DND-41 (cell line): ENCODE data around the gene SLC38A10.

Source experiments
- ATAC-seq: fragments of 200-7000 bp; cut with Tn5 transposase; 3 replicates; pipeline ENCODE4 v1.9.1; 2021; ENCODE audit warnings: low read depth; ENCODE audit not compliant: insufficient read depth
- DNase-seq: peaks from one replicate; pipeline ENCODE4 v3.0.0-alpha.2; 2020
- H2AFZ ChIP-seq: 2 replicates; pipeline ENCODE4 v1.6.0; 2012; ENCODE audit warnings: low read depth, low read length
- H3K27ac ChIP-seq: 2 replicates; pipeline ENCODE4 v1.5.1; 2012; ENCODE audit warnings: low read length, inconsistent platforms
- H3K27me3 ChIP-seq: fragments of 200-600 bp; sonication (generic); 2 replicates; pipeline ENCODE4 v1.6.0; 2012; ENCODE audit warnings: low read length, mild to moderate bottlenecking, inconsistent platforms; ENCODE audit not compliant: insufficient read depth, poor library complexity
- H3K36me3 ChIP-seq: 2 replicates; pipeline ENCODE4 v1.5.1; 2012; ENCODE audit warnings: low read length, inconsistent platforms; ENCODE audit not compliant: insufficient read depth
- H3K4me1 ChIP-seq: 2 replicates; pipeline ENCODE4 v1.5.1; 2012; ENCODE audit warnings: mild to moderate bottlenecking, low read length; ENCODE audit not compliant: insufficient read depth
- H3K4me2 ChIP-seq: 2 replicates; pipeline ENCODE4 v1.6.0; 2012; ENCODE audit warnings: mild to moderate bottlenecking, moderate library complexity, low read length, inconsistent platforms; ENCODE audit not compliant: insufficient read depth
- H3K4me3 ChIP-seq, 2 experiments: fragments of 200-600 bp in 1 of 2; shearing (Covaris generic) in 1 of 2; 2 replicates each; pipeline ENCODE4 v1.5.1; 2012 to 2016; ENCODE audit warnings: inconsistent platforms in 2 of 2, low read length in 2 of 2, mild to moderate bottlenecking in 2 of 2, low read depth in 1 of 2, moderate library complexity in 1 of 2
- H3K79me2 ChIP-seq: 2 replicates; pipeline ENCODE4 v1.6.0; 2012; ENCODE audit warnings: low read length, inconsistent platforms; ENCODE audit not compliant: insufficient read depth
- H3K9ac ChIP-seq: 2 replicates; pipeline ENCODE4 v1.6.0; 2012; ENCODE audit warnings: low read depth, mild to moderate bottlenecking, inconsistent platforms, low read length, moderate library complexity
- H3K9me3 ChIP-seq: 2 replicates; pipeline ENCODE4 v1.5.1; 2012; ENCODE audit warnings: low read length, moderate library complexity, mild to moderate bottlenecking, inconsistent platforms; ENCODE audit not compliant: insufficient read depth, severe bottlenecking
- H4K20me1 ChIP-seq: 2 replicates; pipeline ENCODE4 v1.6.0; 2012; ENCODE audit warnings: low read length; ENCODE audit not compliant: insufficient read depth
- CTCF ChIP-seq: IDR thresholded peaks from 2 replicates; pipeline ENCODE4 v1.5.1; 2012; ENCODE audit warnings: borderline replicate concordance, low read length, moderate library complexity, mild to moderate bottlenecking; ENCODE audit not compliant: poor library complexity, severe bottlenecking; ENCODE audit errors: extremely low read depth
- EZH2 ChIP-seq: IDR thresholded peaks from 3 replicates; pipeline ENCODE4 v1.6.1; 2012; ENCODE audit warnings: borderline replicate concordance, low read depth, mild to moderate bottlenecking, moderate library complexity, low read length, inconsistent platforms; ENCODE audit not compliant: severe bottlenecking

Gene SLC38A10

DNA sequence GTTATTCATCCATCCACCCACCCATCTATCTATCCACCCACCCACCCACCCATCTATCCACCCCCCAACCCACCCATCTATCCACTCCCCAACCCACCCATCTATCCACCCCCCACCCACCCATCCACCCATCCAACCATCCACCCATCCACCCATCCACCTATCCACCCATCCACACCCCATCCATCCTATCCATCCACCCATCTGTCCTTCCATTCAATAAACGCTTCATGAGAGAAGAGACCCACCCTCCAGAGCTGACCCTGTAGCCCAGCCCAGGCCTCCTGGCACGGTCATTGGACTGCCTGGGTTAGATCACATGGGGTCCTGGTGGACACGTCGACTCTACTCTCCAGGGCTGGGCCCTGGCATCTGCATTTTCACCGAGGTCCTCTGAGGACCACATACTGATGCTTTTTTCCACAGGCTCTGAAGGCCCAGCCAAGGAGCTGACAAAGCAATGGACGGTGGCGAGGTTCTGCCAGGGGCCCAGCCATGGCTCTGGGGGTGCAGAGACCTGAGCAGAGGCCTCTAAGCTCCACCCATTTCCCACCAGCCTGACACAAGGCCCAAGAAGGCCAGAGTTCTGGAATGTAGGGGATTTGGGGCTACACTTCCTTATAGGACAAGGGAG, 41.3 kb upstream of the SLC38A10 start:
- no peak for ATAC-seq
- Histone ChIP-seq H4K20me1 (peaks cover 42% of the 10 kb centered on the region), H3K4me1 (no peaks in the 10 kb centered on the region), H3K79me2 (0 out of 2 replicates have a peak, but pooled peaks cover 2% of the 10 kb centered on the region), H3K27ac (no peak overlapping the region), H3K4me2 (no peak overlapping the region), H2AFZ (no peak overlapping the region), H3K36me3 (no peaks in the 10 kb centered on the region; the same call in 1 of the 2 replicates), H3K9ac (no peak overlapping the region), H3K27me3 (peaks cover 4% of the 10 kb centered on the region), H3K4me3 (no peak overlapping the region), H3K9me3 (no peaks in the 10 kb centered on the region)
- TF ChIP-seq EZH2: no peak
- TF ChIP-seq CTCF: no peak
- DNase-seq: no peak

GRCh38 chr17:81335773-81336157, 40.7 kb upstream of the SLC38A10 start:
- H4K20me1 ChIP-seq: peaks cover 42% of the 10 kb centered on the region
- H3K79me2 ChIP-seq: no peaks in the 10 kb centered on the region
- H3K4me1 ChIP-seq: no peaks in the 10 kb centered on the region
- no peak overlapping the region for H3K4me3 ChIP-seq
- DNase-seq (no peak), ATAC-seq (no peak)
- TF ChIP-seq EZH2: no peak
- no peak for TF ChIP-seq CTCF
- no peaks in the 10 kb centered on the region for H3K36me3 ChIP-seq
- H3K4me2 ChIP-seq: no peak overlapping the region
- no peak overlapping the region for H2AFZ ChIP-seq
- H3K27me3 ChIP-seq: peaks cover 4% of the 10 kb centered on the region
- no peak overlapping the region for H3K27ac ChIP-seq
- H3K9me3 ChIP-seq: no peaks in the 10 kb centered on the region
- no peak overlapping the region for H3K9ac ChIP-seq

- no peak overlapping the region for H3K4me3 ChIP-seq
- H3K4me2 ChIP-seq: no peak overlapping the region
- H2AFZ ChIP-seq: no peak overlapping the region
- H4K20me1 ChIP-seq: peaks cover 38% of the 10 kb centered on the region
- H3K27ac ChIP-seq: no peak overlapping the region
- no peaks in the 10 kb centered on the region for H3K79me2 ChIP-seq
- H3K9me3 ChIP-seq: no peaks in the 10 kb centered on the region
- H3K36me3 ChIP-seq: no peaks in the 10 kb centered on the region
- no peaks in the 10 kb centered on the region for H3K4me1 ChIP-seq
- peaks cover 4% of the 10 kb centered on the region for H3K27me3 ChIP-seq
- TF ChIP-seq CTCF (no peak), EZH2 (no peak)
- DNase-seq (no peak), ATAC-seq (no peak)
- no peak overlapping the region for H3K9ac ChIP-seq
Observed at GRCh38 chr17:81334987-81335772, 40.1 kb upstream of the SLC38A10 start.
